GM21526 (cell line): ENCODE results near the gene ADARB1.

Source experiments
- ATAC-seq: cut with Tn5 transposase; IDR thresholded peaks from one replicate; pipeline ENCODE4 v1.9.1; 2021; ENCODE audit warnings: moderate library complexity; ENCODE audit not compliant: unreplicated experiment, low FRiP score

Gene ADARB1

GRCh38 chr21:45112371-45112770, 38.0 kb downstream of the ADARB1 start:
- ATAC-seq, result no peak

DNA sequence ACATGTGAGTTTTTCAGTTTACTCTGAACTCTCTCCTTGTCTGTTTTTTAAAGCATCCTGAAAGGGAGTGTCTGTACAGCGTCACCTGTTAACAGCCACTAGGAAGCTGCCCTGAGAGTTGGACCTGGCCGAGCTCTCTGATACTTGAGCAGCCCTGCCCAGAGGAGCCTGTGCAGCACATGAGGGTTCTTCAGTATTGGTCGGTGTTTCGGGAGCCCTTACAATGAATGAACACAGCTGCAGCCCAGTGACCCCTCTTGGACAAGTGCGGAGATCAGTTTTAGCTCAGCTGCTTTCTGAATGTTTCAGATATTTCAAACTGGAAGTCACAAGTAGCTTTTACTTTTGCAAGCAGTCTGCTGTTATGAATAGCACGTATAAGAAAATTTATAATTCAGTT, 39.2 kb downstream of the ADARB1 start:
- no peak for ATAC-seq

DNA sequence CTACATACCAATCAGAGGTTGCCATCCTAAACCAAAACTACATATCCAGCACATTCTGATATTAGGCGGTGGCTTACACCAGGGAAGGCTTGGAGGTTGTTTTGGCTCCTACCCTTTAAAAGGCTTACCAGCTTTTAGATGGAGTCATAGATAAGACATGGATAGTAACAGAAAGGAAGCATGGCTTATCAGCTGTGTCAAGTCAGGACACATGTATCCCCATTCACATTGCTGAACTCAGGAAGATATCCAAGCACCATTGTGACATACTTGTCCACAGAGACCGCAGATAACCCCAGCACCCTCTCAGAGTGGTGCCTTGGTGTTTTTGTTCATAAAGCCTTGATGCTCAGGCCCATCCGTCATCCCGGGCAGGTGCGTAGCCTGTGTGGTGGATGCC, 39.7 kb downstream of the ADARB1 start:
- ATAC-seq, result no peak

- no peak for ATAC-seq
These were observed 40.1 kb downstream of the ADARB1 start for GRCh38 chr21:45114475-45114874.

GRCh38 chr21:45115141-45115540, 40.8 kb downstream of the ADARB1 start:
- no peak for ATAC-seq

DNA sequence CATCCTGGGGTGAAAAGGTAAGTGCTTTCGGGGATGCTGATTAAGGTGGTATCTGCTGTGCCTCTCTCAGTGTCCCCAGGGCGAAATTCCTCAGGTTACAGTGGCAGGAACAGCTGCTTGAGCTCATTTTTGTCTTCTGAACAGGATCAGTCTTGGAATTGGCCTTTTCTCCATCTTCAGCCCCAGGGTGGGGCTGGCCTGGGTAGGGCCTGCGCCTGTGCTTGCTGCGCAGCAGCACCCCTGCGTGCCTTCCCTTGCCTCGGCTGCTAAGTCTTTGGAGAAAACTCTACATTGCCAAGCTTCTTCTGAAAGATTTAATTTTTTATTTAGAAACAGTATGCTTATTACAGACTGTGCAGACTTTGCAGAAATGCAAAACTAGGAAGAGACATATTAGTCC, 41.7 kb downstream of the ADARB1 start:
- no peak for ATAC-seq

DNA sequence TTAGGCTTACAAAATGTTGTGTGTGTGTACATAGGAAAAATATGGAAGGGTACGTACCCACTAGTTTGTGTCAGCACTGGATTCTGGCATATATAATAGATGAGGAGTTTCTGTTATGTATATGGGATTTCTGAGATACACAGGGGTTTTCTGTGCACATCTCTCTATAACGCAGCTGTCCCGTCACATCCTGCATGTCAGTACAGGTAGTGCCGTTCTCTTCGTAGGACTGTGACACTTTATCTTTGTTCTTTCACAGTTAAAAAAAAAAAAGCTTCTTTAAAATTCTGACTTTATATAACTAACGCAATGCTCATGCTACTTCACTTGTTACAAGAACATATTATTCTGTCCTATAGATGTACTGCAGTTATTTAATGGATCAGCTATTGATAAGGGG, 42.9 kb downstream of the ADARB1 start:
- no peak for ATAC-seq

- no peak for ATAC-seq
These were observed 43.7 kb downstream of the ADARB1 start for GRCh38 chr21:45118099-45118498.

DNA sequence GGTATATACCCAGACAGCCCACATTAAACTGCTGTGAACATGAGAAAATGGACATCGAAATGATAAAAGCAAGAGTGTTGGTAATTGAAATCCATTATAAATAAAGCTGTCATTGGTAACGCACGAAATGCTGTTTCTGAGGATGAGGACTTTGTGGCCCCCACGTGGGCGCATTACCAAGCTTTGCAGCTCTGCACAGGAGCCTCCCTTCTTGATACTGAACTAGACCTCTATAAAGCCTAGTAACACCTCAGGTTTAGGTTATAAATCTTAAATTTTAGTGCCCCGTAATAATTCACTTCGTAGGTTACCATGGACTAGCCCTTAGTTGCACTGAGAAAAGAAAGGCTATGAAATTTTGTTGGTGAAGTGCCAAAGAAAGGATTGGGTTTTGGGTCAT, 45.4 kb downstream of the ADARB1 start:
- ATAC-seq, result no peak

- no peak for ATAC-seq
These were observed 46.6 kb downstream of the ADARB1 start for GRCh38 chr21:45120975-45121374.

DNA sequence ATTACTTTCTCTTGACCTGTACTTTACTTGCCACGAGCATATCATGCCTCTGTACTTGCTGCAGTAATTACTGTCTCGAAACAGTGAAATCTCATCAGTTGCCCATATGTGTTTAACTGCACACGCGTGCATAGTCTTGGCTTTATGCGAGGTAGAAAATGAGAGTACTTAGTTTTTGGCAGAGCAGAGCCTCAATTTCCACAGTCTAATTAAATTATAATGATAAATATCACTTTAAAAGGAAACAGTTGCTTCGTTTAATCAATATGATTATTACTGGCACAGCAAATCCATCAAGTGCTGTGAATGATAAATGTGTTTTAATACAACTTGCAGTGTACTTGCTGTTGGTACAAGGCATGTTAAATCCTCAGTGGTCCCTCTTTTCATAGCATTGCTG, 47.6 kb downstream of the ADARB1 start:
- no peak for ATAC-seq

- no peak for ATAC-seq
These were observed 48.2 kb downstream of the ADARB1 start for GRCh38 chr21:45122432-45123132.

- no peak for ATAC-seq
These were observed 49.1 kb downstream of the ADARB1 start for GRCh38 chr21:45123440-45123839.

- ATAC-seq, result no peak
These were observed 50.2 kb downstream of the ADARB1 start for GRCh38 chr21:45124596-45124995.

GRCh38 chr21:45125357-45125756, 51.0 kb downstream of the ADARB1 start:
- ATAC-seq, result no peak

GRCh38 chr21:45126204-45126626, 51.8 kb downstream of the ADARB1 start:
- no peak for ATAC-seq

DNA sequence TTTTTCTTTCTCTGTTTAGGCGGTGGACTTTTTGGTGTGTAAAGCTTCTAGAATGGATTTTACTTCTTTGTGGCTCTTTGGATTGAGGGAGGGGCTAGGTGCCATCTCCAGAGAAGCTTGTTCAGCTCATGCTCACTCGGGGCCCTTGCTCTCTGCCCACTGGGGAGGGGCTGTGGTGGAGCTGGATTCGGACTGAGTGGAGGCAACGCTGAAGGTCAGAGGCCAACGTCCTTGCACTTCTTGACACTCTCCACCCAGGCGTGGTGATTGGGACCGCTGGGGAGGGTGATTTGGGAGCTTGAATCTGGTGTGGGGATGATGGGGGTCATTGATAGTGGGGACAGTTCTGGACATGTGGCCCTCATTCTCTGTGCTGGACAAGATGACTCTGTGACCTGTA, 52.6 kb downstream of the ADARB1 start:
- ATAC-seq, result no peak

- ATAC-seq, result no peak
These were observed 53.6 kb downstream of the ADARB1 start for GRCh38 chr21:45127937-45128336.

DNA sequence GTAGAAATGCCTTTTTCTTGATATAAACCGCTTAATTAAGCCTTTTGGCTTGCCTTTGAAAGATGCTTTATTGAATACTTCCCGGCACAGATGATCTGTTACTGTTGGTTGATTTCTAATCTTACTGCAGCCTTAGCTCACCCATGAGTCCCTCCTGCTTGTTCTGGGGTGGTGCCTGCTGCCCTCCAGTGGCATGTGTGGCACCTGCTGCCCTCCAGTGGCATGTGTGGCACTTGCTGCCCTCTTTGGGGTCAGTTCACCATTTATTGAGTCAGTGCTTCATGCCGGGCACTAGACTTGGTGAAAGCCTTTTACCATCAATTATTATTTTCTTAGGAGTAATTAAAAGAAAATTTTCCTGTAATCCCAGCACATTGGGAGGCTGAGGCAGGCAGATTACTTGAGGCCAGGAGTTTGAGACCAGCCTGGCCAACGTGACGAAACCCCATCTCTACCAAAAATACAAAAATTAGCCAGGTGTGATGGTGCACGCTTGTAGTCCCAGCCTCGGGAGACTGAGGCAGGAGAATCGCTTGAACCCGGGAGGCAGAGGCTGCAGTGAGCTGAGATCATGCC, 54.3 kb downstream of the ADARB1 start:
- no peak for ATAC-seq

DNA sequence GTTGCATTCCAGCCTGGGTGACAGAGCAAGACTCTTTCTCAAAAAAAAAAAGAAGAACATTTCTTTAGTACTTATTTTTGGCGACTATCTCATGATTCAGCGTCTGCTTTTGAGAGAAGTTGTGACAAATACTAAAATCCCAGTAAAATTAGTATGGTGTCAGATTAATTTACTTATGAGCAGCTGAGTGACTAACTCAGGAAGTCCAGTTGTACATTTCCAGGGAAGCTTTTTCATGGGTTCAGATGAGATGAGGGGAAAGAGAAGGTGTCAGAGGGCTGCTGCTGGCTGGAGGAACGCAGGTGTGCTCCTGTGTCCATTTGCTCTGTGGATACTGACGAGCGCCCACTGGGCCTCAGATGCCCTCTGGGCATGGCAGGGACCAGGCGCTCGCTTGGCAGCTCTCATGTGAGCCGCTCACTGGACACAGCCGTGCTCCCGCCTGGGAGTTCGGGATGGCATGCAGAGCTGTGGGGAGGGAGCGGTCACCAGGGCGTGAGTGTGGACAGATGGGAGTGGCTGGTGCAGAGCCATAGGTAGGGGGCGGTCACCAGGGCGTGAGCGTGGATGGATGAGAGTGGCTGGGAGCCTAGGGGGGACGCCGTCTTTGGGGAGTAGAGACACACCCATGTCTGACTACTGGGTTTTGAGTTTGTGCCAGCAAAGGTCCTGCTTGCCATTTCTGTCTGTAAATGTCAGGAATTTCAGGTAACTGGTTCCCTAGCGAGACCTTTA, 55.0 kb downstream of the ADARB1 start:
- ATAC-seq, result no peak

DNA sequence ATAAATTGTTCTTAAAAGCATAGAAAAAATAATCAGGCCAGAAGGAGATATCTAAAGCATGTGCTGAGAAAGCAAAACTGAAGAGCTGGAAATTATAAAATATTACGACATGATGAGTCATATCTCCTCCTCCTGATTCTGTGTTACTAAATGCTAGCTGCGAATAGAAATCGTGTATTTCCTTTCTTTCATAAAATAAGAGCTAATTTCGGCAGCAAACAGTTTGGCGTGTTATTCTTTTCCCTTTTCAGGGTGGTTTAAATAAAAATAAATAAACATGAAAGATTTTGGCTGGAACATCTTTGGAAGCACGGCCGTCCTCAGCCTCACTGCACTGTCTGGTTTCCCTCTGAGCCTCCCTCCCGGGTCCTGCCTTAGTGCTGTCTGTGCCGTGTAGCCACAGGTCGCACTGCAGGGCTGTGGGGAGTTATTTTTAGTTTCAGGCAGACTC, 56.0 kb downstream of the ADARB1 start:
- ATAC-seq, result no peak

GRCh38 chr21:45131537-45131999, 57.2 kb downstream of the ADARB1 start:
- ATAC-seq, result no peak
